ENCODE measurements around the gene ENDOG.

- TF ChIP-seq CTCF (IDR thresholded peaks at IDR 0.05; ENCODE audit: poor library complexity) = no peak
- no peak for TF ChIP-seq EZH2phosphoT487 (IDR thresholded peaks at IDR 0.05; ENCODE audit: low read depth, severe bottlenecking, unreplicated experiment)
Observed at GRCh38 chr9:128838338-128838737, 20.0 kb downstream of the ENDOG start.
